Stomach (tissue), 9 donors: ENCODE results near the gene FOXI2. TPM values are rescaled to one million over a fixed set of nuclear protein-coding genes. Genes with fewer than 3 reads are reported as not detected.
A peak's percentile ranks its signal among the peaks of the same experiment; 100 is the strongest.

ENCODE experiments used
- DNase-seq, 2 donors: peaks; one replicate each; pipeline versions ENCODE4 v3.0.0 to v3.0.0-alpha.2; 2013 to 2019
- H3K27ac ChIP-seq, 5 donors: fragments of 200-600 bp in 4 of 5; sonication (generic) in 4 of 5; one replicate each; pipeline ENCODE4 v1.5.1; 2013 to 2019; ENCODE audit warnings: mild to moderate bottlenecking in 1 of 5, moderate library complexity in 1 of 5
- H3K27me3 ChIP-seq, 3 donors: fragments of 200-600 bp; sonication (generic); one replicate each; pipeline ENCODE4 v1.5.1; 2017 to 2019; ENCODE audit warnings: mixed run types in 1 of 3
- H3K36me3 ChIP-seq, 4 donors: fragments of 200-600 bp; sonication (generic); 1 replicate in 3 of 4; 2 replicates in 1 of 4; pipeline ENCODE4 v1.5.1; 2016 to 2019
- H3K4me1 ChIP-seq, 4 donors: fragments of 200-600 bp; sonication (generic); one replicate each; pipeline ENCODE4 v1.5.1; 2016 to 2019
- H3K4me3 ChIP-seq, 4 donors: fragments of 200-600 bp; sonication (generic) in 3 of 4; one replicate each; pipeline ENCODE4 v1.5.1; 2016 to 2019; ENCODE audit warnings: mild to moderate bottlenecking in 1 of 4
- H3K9me3 ChIP-seq, 4 donors: fragments of 200-600 bp; sonication (generic); one replicate each; pipeline ENCODE4 v1.5.1; 2016 to 2019
- EP300 ChIP-seq: sonication (generic); formaldehyde crosslinking; IDR thresholded peaks from one replicate; pipeline ENCODE4 v1.6.1; 2017; ENCODE audit warnings: antibody characterized with exemption
- POLR2A ChIP-seq, 4 donors: fragments of 450-650 bp; IDR thresholded peaks; one replicate each; pipeline ENCODE4 v1.6.1; 2016; ENCODE audit warnings: antibody characterized with exemption in 4 of 4, control low read depth in 2 of 4, mild to moderate bottlenecking in 1 of 4, moderate library complexity in 1 of 4
- POLR2AphosphoS5 ChIP-seq, 3 donors: sonication (generic); formaldehyde crosslinking; IDR thresholded peaks; one replicate each; pipeline ENCODE4 v1.6.1; 2016; ENCODE audit warnings: antibody characterized with exemption in 3 of 3
- WGBS, 5 donors: extraction: QIAGEN DNeasy Blood & Tissue Kit in 3 of 5; methylation state at CpG; one replicate each; pipeline versions ENCODE4 v1.1.5 to v1.1.7; 2013 to 2018; 5-methylcytosine and 5-hydroxymethylcytosine counted together
- intact Hi-C: fragments of 100-400 bp; cut with DNase I; formaldehyde crosslinking; loops from one replicate; pipeline ENCODE4 v1.15.1; 2023; ENCODE audit warnings: low total_unique reads
- polyA plus RNA-seq, 3 donors: library from polyadenylated mRNA; stranded (reverse); fragments of 200-250 nt; gene quantifications; one replicate each; pipeline ENCODE4 v1.2.3, GENCODE V29; 2013
- total RNA-seq, 5 donors: library from RNA; depleted of rRNA; stranded (reverse); fragments of >200 nt; gene quantifications; one replicate each; pipeline versions ENCODE4 v1.1.0 to v1.2.3, GENCODE V29; 2014 to 2016
- TF ChIP-seq, protein P1 (sequence below), 7 experiments: fragments of 450-650 bp in 4 of 7; fragments of 200-600 bp in 3 of 7; sonication (generic) in 3 of 7; IDR thresholded peaks; one replicate each; pipeline ENCODE4 v1.5.1; 2016 to 2019; ENCODE audit warnings: antibody characterized with exemption in 7 of 7, control low read depth in 2 of 7, mild to moderate bottlenecking in 1 of 7
- donor health status: healthy with polysubstance abuse.
- donor health status: Bipolar disorder and iron deficiency.
- donor health status: healthy.

The FOXI2 gene
- total and polyA plus RNA-seq, 8 donors: 0.06 to 0.43 (median 0.15) TPM; not detected in 3

DNA sequence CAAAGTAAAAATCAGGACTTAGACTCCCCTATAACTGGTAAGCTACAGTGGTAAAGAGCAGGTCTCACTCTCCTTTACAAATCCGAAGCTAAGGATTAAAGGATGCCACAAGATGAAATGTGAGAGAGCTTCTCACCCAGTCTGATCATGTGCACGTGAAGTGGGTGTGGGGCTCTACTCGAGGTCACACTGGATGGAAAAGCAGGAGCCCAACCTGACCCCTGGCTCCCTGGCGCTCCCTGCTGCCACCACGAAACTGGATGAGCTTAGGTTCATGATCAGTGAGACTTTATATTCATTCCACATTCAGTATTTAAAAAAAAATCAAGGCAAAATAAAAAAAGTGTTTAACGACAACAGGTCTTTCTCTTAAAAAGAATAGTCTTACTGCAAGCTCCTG lies 21.7 kb upstream of the FOXI2 start:
- Histone ChIP-seq H3K4me1 (no peaks in the 10 kb centered on the region), H3K27me3 (peaks cover 0 to 3% (median 0%) of the 10 kb centered on the region in 3 donors), H3K27ac (no peak overlapping the region), H3K36me3 (no peaks in the 10 kb centered on the region), H3K9me3 (no peaks in the 10 kb centered on the region), H3K4me3 (no peak overlapping the region)
- DNase-seq: no peak
- TF ChIP-seq, protein P1, sequence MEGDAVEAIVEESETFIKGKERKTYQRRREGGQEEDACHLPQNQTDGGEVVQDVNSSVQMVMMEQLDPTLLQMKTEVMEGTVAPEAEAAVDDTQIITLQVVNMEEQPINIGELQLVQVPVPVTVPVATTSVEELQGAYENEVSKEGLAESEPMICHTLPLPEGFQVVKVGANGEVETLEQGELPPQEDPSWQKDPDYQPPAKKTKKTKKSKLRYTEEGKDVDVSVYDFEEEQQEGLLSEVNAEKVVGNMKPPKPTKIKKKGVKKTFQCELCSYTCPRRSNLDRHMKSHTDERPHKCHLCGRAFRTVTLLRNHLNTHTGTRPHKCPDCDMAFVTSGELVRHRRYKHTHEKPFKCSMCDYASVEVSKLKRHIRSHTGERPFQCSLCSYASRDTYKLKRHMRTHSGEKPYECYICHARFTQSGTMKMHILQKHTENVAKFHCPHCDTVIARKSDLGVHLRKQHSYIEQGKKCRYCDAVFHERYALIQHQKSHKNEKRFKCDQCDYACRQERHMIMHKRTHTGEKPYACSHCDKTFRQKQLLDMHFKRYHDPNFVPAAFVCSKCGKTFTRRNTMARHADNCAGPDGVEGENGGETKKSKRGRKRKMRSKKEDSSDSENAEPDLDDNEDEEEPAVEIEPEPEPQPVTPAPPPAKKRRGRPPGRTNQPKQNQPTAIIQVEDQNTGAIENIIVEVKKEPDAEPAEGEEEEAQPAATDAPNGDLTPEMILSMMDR (IDR thresholded peaks at IDR 0.05): no peak
- TF ChIP-seq POLR2AphosphoS5 (IDR thresholded peaks at IDR 0.05): no peak
- no peak for TF ChIP-seq POLR2A (IDR thresholded peaks at IDR 0.05)
- TF ChIP-seq EP300: no peak
- intact Hi-C loops: loop anchor here (10.0 kb wide), 1 partner anchor 140 kb away; no protein-coding TSS in a partner anchor
- WGBS, 5 donors: 24 to 41% (median 37%) methylated on average over 6 of the region's 6 CpGs

DNA sequence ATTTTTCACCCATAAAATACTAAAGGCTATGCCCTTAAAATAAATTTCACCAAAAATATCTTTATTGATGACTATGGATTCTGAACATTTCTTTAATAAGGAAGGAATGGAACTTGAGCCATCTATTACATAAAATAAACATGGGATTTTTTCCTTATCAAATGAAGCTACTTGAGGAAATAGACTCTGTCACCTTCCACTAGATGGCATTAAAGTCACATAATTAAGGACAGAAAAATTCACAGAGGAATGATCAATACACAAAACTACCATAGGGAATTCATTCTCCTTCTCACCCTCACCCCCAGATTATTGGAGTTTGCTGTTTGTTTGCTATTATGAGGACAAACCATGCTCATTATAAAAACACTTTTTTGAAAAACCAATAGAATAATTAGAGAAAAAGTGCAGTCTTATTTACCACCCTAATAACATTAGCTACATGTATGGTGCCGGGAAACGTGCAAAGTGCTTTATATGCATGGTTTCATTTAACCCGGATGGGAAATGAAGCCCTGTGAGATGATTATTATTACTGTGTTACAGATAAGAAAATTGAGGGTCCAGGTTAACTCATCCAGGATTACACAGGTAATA lies 21.1 kb upstream of the FOXI2 start:
- TF ChIP-seq, protein P1 (IDR thresholded peaks at IDR 0.05): peak in 1 of 7 experiments; percentile 16
- no peak for TF ChIP-seq POLR2AphosphoS5 (IDR thresholded peaks at IDR 0.05)
- Histone ChIP-seq H3K4me3 (no peak overlapping the region), H3K27ac (no peak overlapping the region), H3K9me3 (no peaks in the 10 kb centered on the region), H3K27me3 (peaks cover 0 to 3% (median 0%) of the 10 kb centered on the region in 3 donors), H3K36me3 (no peaks in the 10 kb centered on the region), H3K4me1 (no peaks in the 10 kb centered on the region)
- DNase-seq: peak in 1 of 2 donors; percentile 51
- intact Hi-C loops: loop anchor here (10.0 kb wide), 1 partner anchor 139 kb away; no protein-coding TSS in a partner anchor
- WGBS, 5 donors: 42 to 64% (median 49%) methylated on average over 3 of the region's 3 CpGs

DNA sequence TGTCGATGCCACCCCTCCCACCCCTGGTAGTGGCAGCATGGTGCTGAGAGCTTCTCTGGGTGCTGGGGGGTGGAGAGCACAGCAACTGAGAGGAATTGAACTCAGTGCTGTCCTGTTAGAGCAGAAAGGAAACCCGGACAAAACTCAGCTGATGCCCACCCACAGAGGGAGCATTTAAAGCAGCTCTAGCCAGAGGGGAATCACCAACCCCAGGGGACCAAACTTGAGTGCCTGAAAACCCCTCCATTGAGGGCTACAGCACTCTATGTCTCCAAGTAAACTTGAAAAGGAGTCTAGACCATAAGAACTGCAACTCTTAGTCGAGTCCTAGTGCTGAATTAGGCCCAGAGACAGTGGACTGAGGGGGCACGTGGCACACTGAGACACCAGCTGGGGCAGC lies 16.8 kb upstream of the FOXI2 start:
- no peaks in the 10 kb centered on the region for H3K27me3 ChIP-seq

DNA sequence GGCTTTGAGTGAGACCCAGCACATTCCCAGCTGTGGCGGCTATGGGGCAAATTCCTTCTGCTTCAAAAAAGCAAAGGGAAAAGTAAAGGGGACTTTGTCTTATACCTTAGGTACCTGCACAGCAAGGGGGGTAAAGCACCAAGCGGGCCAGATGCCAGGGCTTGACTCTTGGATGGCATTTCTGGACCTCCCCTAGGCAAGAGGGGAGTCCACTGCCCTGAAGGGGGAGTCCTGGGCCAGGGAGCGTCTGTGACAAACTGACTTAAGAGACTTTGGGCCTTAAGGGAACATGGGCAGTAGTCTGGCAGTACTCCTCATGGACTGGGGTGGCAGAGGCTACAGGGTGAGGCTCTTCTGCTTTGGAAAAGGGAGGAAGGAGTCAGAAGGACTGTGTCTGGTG lies 16.1 kb upstream of the FOXI2 start:
- H3K36me3 ChIP-seq: no peaks in the 10 kb centered on the region
- intact Hi-C loops: no loop called here
- H3K27ac ChIP-seq: no peak overlapping the region
- H3K27me3 ChIP-seq: no peaks in the 10 kb centered on the region
- 53 to 75% (median 60%) methylated on average over 3 of the region's 3 CpGs for WGBS, 5 donors
- TF ChIP-seq EP300: no peak
- no peak for TF ChIP-seq POLR2A (IDR thresholded peaks at IDR 0.05)
- no peak for TF ChIP-seq POLR2AphosphoS5 (IDR thresholded peaks at IDR 0.05)
- TF ChIP-seq, protein P1 (IDR thresholded peaks at IDR 0.05): no peak
- peaks cover 0 to 6% (median 0%) of the 10 kb centered on the region in 4 donors for H3K9me3 ChIP-seq
- DNase-seq: no peak
- H3K4me1 ChIP-seq: no peaks in the 10 kb centered on the region
- H3K4me3 ChIP-seq: no peak overlapping the region

More for the DNA sequence above, 16.8 kb upstream of the FOXI2 start:
- H3K4me3 ChIP-seq: no peak overlapping the region
- WGBS, 5 donors: 55 to 64% (median 59%) methylated on average over 4 of the region's 4 CpGs
- DNase-seq: no peak
- H3K27ac ChIP-seq: no peak overlapping the region
- peaks cover 0 to 6% (median 0%) of the 10 kb centered on the region in 4 donors for H3K9me3 ChIP-seq
- intact Hi-C loops: no loop called here
- TF ChIP-seq EP300 (no peak), POLR2A (IDR thresholded peaks at IDR 0.05) (no peak), POLR2AphosphoS5 (IDR thresholded peaks at IDR 0.05) (no peak)
- TF ChIP-seq, protein P1 (IDR thresholded peaks at IDR 0.05): no peak
- H3K36me3 ChIP-seq: no peaks in the 10 kb centered on the region
- H3K4me1 ChIP-seq: no peaks in the 10 kb centered on the region
